HCT116 (cell line): ENCODE measurements around the gene HMHB1. TPM values are rescaled to one million over a fixed set of nuclear protein-coding genes. Genes with fewer than 3 reads are reported as not detected.

Source experiments
- ATAC-seq: fragments of 200-7000 bp; cut with Tn5 transposase; 2 replicates; pipeline ENCODE4 v1.9.1; 2020; ENCODE audit warnings: mild to moderate bottlenecking, moderate library complexity
- BruUV-seq: library from RNA; stranded (reverse); fragments of 400-500 nt; replicated peaks from 2 replicates; lab custom pipeline; 2021; lab: Mats Ljungman, UMichigan
- CTCF ChIA-PET: fragments of 300-600 bp; sonication (Branson Sonifier 250); formaldehyde crosslinking; loops from one replicate; lab custom pipeline; 2021; ENCODE audit warnings: antibody characterized with exemption; lab: Charles Lee
- POLR2A ChIA-PET: fragments of 300-600, 350-600 bp; sonication (Branson Sonifier 250); formaldehyde crosslinking; loops from one replicate; lab custom pipeline; 2021; ENCODE audit warnings: antibody characterized with exemption; lab: Charles Lee
- RAD21 ChIA-PET, 2 experiments: fragments of 300-600 bp; sonication (Branson Sonifier 250); formaldehyde crosslinking; loops; one replicate each; lab custom pipeline; 2023; ENCODE audit warnings: low total read pairs in 2 of 2; ENCODE audit not compliant: uncharacterized antibody in 2 of 2, unreplicated experiment in 2 of 2, low non-redundant PET in 1 of 2; lab: Charles Lee
- DNase-seq: peaks from one replicate; pipeline ENCODE4 v3.0.0-alpha.2; 2010; ENCODE audit warnings: low read depth, low spot score
- H2AFZ ChIP-seq: fragments of 200-600 bp; shearing (Covaris generic), sonication (generic); 2 replicates; pipeline ENCODE4 v1.6.1; 2017; ENCODE audit warnings: low read depth, mixed run types, mixed read lengths, antibody characterized with exemption, low read length; ENCODE audit not compliant: poor library complexity, severe bottlenecking
- H3K27ac ChIP-seq: 2 replicates; pipeline ENCODE4 v1.5.1; 2012; ENCODE audit warnings: low read depth, low read length
- H3K27me3 ChIP-seq: fragments of 200-600 bp; sonication (generic); 2 replicates; pipeline ENCODE4 v1.6.1; 2016; ENCODE audit warnings: mixed run types, low read length, mixed read lengths; ENCODE audit not compliant: insufficient read depth
- H3K36me3 ChIP-seq, 2 experiments: fragments of 200-500 bp in 1 of 2; fragments of 200-600 bp in 1 of 2; sonication (Bioruptor generic) in 1 of 2; sonication (generic) in 1 of 2; 2 replicates each; pipeline versions ENCODE4 v1.5.1 to v1.6.1; 2014 to 2016; ENCODE audit warnings: low read length in 2 of 2, inconsistent platforms in 1 of 2, mixed read lengths in 1 of 2, mixed run types in 1 of 2; ENCODE audit not compliant: insufficient read depth in 2 of 2, control insufficient read depth in 1 of 2
- H3K4me1 ChIP-seq, 2 experiments: fragments of 200-600 bp in 1 of 2; sonication (generic) in 1 of 2; 2 replicates each; pipeline versions ENCODE4 v1.5.1 to v1.6.1; 2012 to 2017; ENCODE audit warnings: low read length in 2 of 2, inconsistent platforms in 1 of 2, mild to moderate bottlenecking in 1 of 2, mixed read lengths in 1 of 2, mixed run types in 1 of 2, moderate library complexity in 1 of 2; ENCODE audit not compliant: insufficient read depth in 2 of 2, control insufficient read depth in 1 of 2
- H3K4me2 ChIP-seq: fragments of 200-600 bp; sonication (generic); 2 replicates; pipeline ENCODE4 v1.6.1; 2017; ENCODE audit warnings: mixed run types, low read length, mixed read lengths
- H3K4me3 ChIP-seq, 2 experiments: fragments of 200-600 bp in 1 of 2; sonication (generic) in 1 of 2; replicated peaks in 1 of 2; 2 replicates each; pipeline ENCODE4 v1.5.1; 2011 to 2016; ENCODE audit warnings: low read length in 2 of 2, control low read depth in 1 of 2, low read depth in 1 of 2, mild to moderate bottlenecking in 1 of 2, mixed read lengths in 1 of 2, mixed run types in 1 of 2
- H3K79me2 ChIP-seq: fragments of 200-600 bp; sonication (generic); 2 replicates; pipeline ENCODE4 v1.6.1; 2017; ENCODE audit warnings: mild to moderate bottlenecking, mixed run types, low read length, moderate library complexity, mixed read lengths; ENCODE audit not compliant: insufficient read depth
- H3K9ac ChIP-seq: fragments of 200-600 bp; sonication (generic); 2 replicates; pipeline ENCODE4 v1.6.1; 2016; ENCODE audit warnings: low read length, mixed read lengths
- H3K9me2 ChIP-seq: fragments of 200-600 bp; sonication (generic), shearing (Covaris generic); 2 replicates; pipeline ENCODE4 v1.6.1; 2017; ENCODE audit warnings: mixed run types, mild to moderate bottlenecking, moderate library complexity; ENCODE audit not compliant: insufficient read depth
- H3K9me3 ChIP-seq, 2 experiments: fragments of 200-500 bp in 1 of 2; fragments of 200-600 bp in 1 of 2; sonication (Bioruptor generic) in 1 of 2; sonication (generic) in 1 of 2; 2 replicates each; pipeline ENCODE4 v1.6.1; 2014 to 2017; ENCODE audit warnings: low read length in 2 of 2, mixed read lengths in 2 of 2, inconsistent platforms in 1 of 2, low read depth in 1 of 2, mild to moderate bottlenecking in 1 of 2, mixed run types in 1 of 2, moderate library complexity in 1 of 2; ENCODE audit not compliant: control insufficient read depth in 1 of 2, insufficient read depth in 1 of 2
- H4K20me1 ChIP-seq: fragments of 200-600 bp; sonication (generic), shearing (Covaris generic); 2 replicates; pipeline ENCODE4 v1.6.1; 2017; ENCODE audit warnings: mixed run types, mild to moderate bottlenecking, moderate library complexity; ENCODE audit not compliant: insufficient read depth
- CEBPB ChIP-seq: IDR thresholded peaks from 2 replicates; pipeline ENCODE4 v1.6.1; 2012; ENCODE audit warnings: low read depth
- EGR1 ChIP-seq: IDR thresholded peaks from 2 replicates; pipeline ENCODE4 v1.6.1; 2012; ENCODE audit warnings: low read depth
- EZH2 ChIP-seq: fragments of 200-600 bp; sonication (generic); IDR thresholded peaks from 2 replicates; pipeline ENCODE4 v1.6.1; 2017; ENCODE audit warnings: antibody characterized with exemption, mixed run types
- JUND ChIP-seq: IDR thresholded peaks from 2 replicates; pipeline ENCODE4 v1.6.1; 2012
- POLR2A ChIP-seq: IDR thresholded peaks from 2 replicates; pipeline ENCODE4 v1.7.0; 2011; ENCODE audit warnings: borderline replicate concordance; ENCODE audit not compliant: insufficient read depth, insufficient read length; ENCODE audit errors: extremely low read depth
- RAD21 ChIP-seq: IDR thresholded peaks from 2 replicates; pipeline ENCODE4 v1.6.1; 2012; ENCODE audit warnings: low read depth, mild to moderate bottlenecking
- SIN3A ChIP-seq: IDR thresholded peaks from 2 replicates; pipeline ENCODE4 v1.6.1; 2012; ENCODE audit warnings: low read depth
- SP1 ChIP-seq: IDR thresholded peaks from 2 replicates; pipeline ENCODE4 v1.6.1; 2012; ENCODE audit warnings: low read depth
- TCF7L2 ChIP-seq: IDR thresholded peaks from 2 replicates; pipeline ENCODE4 v1.7.0; 2011; ENCODE audit warnings: borderline replicate concordance, inconsistent platforms; ENCODE audit not compliant: insufficient read depth, insufficient read length; ENCODE audit errors: extremely low read depth
- YY1 ChIP-seq: IDR thresholded peaks from 2 replicates; pipeline ENCODE4 v1.6.1; 2011; ENCODE audit warnings: low read length, low read depth, moderate library complexity, mild to moderate bottlenecking; ENCODE audit not compliant: insufficient replicate concordance; ENCODE audit errors: extremely low read depth
- ZFX ChIP-seq: fragments of 450-650 bp; IDR thresholded peaks from 2 replicates; pipeline ENCODE4 v1.6.1; 2017
- ZNF274 ChIP-seq: fragments of 200-500 bp; sonication (Bioruptor generic); IDR thresholded peaks from 2 replicates; pipeline ENCODE4 v1.6.1; 2014; ENCODE audit warnings: mild to moderate bottlenecking, low read depth, low read length, inconsistent platforms
- intact Hi-C: fragments of 100-400 bp; cut with micrococcal nuclease; formaldehyde crosslinking; loops from 2 replicates; pipeline ENCODE4 v1.10.0; 2022
- total RNA-seq: library from RNA; stranded (reverse); gene quantifications from one replicate; pipeline ENCODE4 v1.2.1, GENCODE V29; 2021; ENCODE audit not compliant: unreplicated experiment
- TF ChIP-seq, protein P1 (sequence below): IDR thresholded peaks from 2 replicates; pipeline ENCODE4 v1.6.1; 2012; ENCODE audit warnings: low read depth
- TF ChIP-seq, protein P2 (sequence below): IDR thresholded peaks from 2 replicates; pipeline ENCODE4 v1.6.1; 2012
- TF ChIP-seq, protein P3 (sequence below), 3 experiments: fragments of 200-600 bp in 1 of 3; sonication (generic) in 1 of 3; IDR thresholded peaks in 2 of 3; conservative IDR thresholded peaks in 1 of 3; 2 replicates each; pipeline ENCODE4 v1.5.1; 2012 to 2017; ENCODE audit warnings: low read depth in 2 of 3, low read length in 2 of 3, antibody characterized with exemption in 1 of 3, borderline replicate concordance in 1 of 3, control low read depth in 1 of 3, mild to moderate bottlenecking in 1 of 3, mixed read lengths in 1 of 3, mixed run types in 1 of 3, moderate library complexity in 1 of 3; ENCODE audit not compliant: insufficient read depth in 1 of 3

HMHB1 gene
- total RNA-seq, 1 experiment from 2014 or later, result not detected

DNA sequence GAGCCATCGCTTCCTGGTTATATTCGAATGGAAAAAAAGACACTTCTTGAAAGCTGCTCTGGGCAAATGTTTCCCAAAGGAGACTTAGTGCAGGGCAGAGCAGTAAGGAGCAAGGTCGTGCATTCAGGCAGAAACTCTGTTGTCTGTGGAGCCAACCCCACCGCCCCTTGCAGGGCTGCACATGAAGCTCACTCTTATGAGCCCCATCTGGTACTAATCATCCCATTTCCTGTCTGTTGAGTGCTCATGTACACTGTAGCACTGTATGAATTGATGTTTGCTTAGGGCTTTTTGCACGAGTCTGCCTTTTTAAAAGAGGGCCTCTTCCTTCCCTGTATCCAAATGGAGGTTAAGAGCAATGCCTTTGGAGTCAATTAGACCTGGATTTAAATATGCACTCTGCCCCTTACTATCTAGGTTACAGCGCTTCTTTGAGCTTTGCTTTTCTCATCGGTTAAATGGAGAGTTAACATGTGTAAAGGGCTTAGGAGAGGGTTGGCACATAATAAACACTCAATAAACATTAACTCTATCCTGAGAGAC is 25.4 kb downstream of the HMHB1 start (continued):
- TF ChIP-seq, protein P1, sequence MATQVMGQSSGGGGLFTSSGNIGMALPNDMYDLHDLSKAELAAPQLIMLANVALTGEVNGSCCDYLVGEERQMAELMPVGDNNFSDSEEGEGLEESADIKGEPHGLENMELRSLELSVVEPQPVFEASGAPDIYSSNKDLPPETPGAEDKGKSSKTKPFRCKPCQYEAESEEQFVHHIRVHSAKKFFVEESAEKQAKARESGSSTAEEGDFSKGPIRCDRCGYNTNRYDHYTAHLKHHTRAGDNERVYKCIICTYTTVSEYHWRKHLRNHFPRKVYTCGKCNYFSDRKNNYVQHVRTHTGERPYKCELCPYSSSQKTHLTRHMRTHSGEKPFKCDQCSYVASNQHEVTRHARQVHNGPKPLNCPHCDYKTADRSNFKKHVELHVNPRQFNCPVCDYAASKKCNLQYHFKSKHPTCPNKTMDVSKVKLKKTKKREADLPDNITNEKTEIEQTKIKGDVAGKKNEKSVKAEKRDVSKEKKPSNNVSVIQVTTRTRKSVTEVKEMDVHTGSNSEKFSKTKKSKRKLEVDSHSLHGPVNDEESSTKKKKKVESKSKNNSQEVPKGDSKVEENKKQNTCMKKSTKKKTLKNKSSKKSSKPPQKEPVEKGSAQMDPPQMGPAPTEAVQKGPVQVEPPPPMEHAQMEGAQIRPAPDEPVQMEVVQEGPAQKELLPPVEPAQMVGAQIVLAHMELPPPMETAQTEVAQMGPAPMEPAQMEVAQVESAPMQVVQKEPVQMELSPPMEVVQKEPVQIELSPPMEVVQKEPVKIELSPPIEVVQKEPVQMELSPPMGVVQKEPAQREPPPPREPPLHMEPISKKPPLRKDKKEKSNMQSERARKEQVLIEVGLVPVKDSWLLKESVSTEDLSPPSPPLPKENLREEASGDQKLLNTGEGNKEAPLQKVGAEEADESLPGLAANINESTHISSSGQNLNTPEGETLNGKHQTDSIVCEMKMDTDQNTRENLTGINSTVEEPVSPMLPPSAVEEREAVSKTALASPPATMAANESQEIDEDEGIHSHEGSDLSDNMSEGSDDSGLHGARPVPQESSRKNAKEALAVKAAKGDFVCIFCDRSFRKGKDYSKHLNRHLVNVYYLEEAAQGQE, result no peak
- TF ChIP-seq, protein P2, sequence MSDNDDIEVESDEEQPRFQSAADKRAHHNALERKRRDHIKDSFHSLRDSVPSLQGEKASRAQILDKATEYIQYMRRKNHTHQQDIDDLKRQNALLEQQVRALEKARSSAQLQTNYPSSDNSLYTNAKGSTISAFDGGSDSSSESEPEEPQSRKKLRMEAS, result no peak
- TF ChIP-seq ZFX (no peak), POLR2A (no peak), ZNF274 (no peak), TCF7L2 (no peak), SP1 (no peak), CEBPB (no peak)
- TF ChIP-seq, all 23 proteins: peak for 0

DNA sequence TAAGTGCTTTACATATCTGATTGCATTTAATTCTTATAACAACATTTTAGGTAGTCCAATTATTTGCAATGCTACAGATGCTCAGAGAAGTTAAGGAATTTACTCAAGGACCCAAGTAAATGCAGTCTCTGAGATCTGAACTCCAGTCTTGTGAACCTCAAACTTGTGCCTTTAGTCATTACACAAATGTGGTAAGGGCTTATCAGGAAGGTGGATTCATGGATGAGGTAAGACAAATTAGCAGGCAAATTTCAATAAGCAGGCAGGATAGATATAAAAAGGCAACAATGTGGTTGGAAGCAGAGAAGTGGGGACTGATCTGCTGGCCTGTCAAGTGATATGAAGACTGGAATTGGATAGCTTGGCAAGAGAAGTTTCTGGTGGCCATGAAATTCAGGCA is 29.5 kb downstream of the HMHB1 start:
- Histone ChIP-seq H3K4me2 (no peak overlapping the region), H3K4me1 (no peaks in the 10 kb centered on the region), H4K20me1 (no peaks in the 10 kb centered on the region), H3K9ac (no peak overlapping the region), H3K4me3 (no peak overlapping the region), H2AFZ (no peak overlapping the region), H3K27ac (no peak overlapping the region), H3K79me2 (no peaks in the 10 kb centered on the region), H3K9me2 (no peaks in the 10 kb centered on the region; the same call in 1 of the 2 replicates), H3K9me3 (no peaks in the 10 kb centered on the region), H3K27me3 (no peaks in the 10 kb centered on the region), H3K36me3 (no peaks in the 10 kb centered on the region)
- no peak for DNase-seq
- CTCF ChIA-PET, result no interaction called here
- RAD21 ChIA-PET, result no interaction called here
- no TSS peak for BruUV-seq
- POLR2A ChIA-PET, result no interaction called here
- ATAC-seq, result no peak
- intact Hi-C loops, result no loop called here
- TF ChIP-seq SIN3A (no peak), SP1 (no peak), EGR1 (no peak), JUND (no peak), YY1 (no peak), POLR2A (no peak), EZH2 (no peak), RAD21 (no peak), TCF7L2 (no peak)
- TF ChIP-seq, protein P3, sequence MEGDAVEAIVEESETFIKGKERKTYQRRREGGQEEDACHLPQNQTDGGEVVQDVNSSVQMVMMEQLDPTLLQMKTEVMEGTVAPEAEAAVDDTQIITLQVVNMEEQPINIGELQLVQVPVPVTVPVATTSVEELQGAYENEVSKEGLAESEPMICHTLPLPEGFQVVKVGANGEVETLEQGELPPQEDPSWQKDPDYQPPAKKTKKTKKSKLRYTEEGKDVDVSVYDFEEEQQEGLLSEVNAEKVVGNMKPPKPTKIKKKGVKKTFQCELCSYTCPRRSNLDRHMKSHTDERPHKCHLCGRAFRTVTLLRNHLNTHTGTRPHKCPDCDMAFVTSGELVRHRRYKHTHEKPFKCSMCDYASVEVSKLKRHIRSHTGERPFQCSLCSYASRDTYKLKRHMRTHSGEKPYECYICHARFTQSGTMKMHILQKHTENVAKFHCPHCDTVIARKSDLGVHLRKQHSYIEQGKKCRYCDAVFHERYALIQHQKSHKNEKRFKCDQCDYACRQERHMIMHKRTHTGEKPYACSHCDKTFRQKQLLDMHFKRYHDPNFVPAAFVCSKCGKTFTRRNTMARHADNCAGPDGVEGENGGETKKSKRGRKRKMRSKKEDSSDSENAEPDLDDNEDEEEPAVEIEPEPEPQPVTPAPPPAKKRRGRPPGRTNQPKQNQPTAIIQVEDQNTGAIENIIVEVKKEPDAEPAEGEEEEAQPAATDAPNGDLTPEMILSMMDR (IDR thresholded peaks at IDR 0.05 in 2 of 3, conservative IDR thresholded peaks at IDR 0.05 in 1 of 3; ENCODE audit: borderline replicate concordance in 1 of 3, insufficient read depth in 1 of 3, low read depth in 2 of 3, low read length in 2 of 3), result no peak
- TF ChIP-seq, protein P1, result no peak
